COLO829 (cell line): ENCODE data around the gene GBX2.

Experiments
- DNase-seq: peaks from one replicate; pipeline ENCODE4 v3.0.0; 2012; ENCODE audit warnings: low spot score

Gene GBX2

DNA sequence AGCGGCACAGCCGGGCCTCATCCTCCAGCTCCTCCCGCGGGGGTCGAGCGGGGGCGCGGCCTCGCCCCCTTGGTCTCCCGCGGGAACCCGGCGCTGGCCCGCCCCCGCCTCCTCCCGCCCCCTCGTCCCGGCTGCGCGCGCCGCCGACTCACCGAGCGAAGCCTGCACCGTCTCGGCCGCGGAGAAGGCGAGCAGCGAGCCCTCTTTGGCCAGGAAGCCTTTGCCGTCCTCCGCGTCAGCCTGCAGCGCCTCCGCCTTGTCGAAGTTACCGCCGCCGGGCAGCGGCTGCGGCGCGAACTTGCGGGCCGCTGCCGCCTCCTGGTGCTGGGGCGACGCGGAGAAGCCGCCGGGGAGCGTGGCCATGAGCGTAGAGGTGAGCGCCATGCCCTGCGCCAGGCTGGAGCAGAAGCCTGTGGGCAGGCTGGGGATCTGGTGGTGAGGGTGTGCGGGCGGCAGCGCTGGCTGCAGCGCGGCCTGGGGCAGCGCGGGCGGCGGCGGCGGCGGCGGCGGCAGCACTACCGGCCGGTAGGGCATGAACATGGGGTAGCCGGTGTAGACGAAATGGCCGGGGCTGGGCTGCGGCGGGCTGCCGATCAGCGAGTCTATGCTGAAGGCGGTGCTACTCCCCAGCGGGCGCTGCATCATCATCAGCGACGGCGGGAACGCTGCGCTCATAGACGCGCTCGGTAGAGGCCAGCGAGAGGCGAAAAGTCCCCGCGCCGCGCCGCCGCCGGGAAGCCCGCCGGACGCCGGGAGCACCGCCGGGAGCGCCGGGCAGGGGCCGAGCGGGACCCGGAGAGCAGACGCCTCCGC, 683 bp downstream of the GBX2 start:
- DNase-seq: no peak

- DNase-seq: no peak
Observed at GRCh38 chr2:236166796-236167296, 1.3 kb downstream of the GBX2 start.

- DNase-seq: no peak
Observed at GRCh38 chr2:236165842-236166795, 2.1 kb downstream of the GBX2 start.

DNA sequence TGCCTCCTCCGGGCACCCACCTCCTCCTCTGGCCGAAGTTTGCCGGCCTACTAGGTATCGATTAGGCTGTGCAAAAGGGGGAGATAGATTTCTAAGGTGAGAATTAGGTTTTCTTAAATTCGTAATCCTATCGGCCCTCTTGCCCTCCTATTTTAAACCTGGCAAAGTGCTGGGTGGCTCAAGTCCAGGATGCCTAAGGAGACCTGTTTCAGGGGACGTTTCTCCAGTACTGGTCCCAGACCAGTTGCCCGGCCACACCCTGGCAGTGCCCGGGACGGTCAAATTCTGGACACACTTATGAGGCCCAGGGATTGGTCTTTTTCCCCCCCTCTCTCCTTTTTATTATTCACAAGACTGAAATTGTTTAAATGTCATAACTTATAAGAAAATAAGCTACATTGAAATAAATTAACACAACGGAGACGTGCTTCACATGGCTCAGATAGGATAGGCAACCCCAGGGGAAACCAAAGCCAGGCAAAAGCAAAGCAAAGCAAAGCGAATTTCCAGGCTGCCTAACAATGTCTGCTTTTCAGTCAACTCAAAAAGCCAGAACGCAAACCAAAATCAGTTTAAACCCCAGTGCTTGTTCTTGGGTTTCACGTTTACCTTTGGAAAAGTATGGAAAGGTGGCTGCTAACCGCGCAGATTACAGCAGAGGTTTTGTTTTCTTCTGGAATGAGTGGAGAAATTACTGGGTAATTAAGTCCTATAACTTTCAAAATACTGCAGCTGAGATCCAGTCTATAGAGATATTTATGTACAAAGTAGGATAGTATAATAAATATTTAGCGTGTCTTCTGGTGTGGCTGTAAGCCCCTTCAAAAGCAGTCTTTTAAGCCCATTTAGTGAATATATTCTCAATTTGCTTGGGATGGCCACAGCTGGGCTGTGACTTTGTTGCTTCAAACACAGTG, 3.0 kb downstream of the GBX2 start:
- DNase-seq: no peak

- DNase-seq: no peak
Observed at GRCh38 chr2:236164201-236164924, 3.8 kb downstream of the GBX2 start.

GRCh38 chr2:236163471-236164200, 4.5 kb downstream of the GBX2 start:
- no peak for DNase-seq

- DNase-seq: no peak
Observed at GRCh38 chr2:236162882-236163470, 5.2 kb downstream of the GBX2 start.

DNA sequence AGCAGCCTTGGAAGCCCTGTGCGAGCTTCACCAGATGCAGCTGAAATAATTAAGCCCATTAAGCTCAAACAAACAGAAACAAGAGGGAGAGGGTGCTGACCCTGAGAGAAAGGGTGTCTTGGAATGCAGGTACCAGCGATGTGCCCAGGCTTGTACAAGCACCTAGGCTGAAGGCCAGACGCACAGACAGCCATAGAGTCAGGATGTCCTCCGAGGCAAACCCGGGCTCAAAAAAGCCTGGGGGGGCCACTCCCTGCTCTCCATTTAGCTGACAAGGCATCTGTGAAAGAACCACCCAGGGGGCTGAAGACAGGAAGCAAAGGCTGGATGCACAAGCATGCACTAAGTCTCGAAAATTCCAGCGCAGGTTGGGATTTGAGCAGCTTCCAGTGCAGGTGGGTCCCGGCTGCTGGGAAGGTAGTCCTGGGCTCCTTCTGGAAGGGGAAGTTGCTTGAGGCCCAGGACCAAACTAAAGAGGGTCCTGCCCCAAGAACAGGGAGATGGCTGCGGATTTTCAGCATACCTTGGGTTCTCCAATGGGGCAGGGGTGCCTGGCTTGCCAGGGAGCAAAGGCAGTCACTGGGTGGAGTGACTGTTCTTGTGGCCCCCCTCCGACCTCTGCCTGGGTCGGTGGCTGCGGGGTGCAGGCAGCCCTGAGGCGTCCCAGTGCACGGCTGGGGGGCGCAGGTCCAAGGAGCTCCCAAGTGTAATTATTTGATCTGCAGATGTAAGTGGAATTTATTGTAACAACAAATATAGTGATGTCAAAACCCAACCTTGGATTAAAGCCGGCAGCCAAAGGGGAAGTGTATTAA, 5.9 kb downstream of the GBX2 start:
- DNase-seq: no peak

DNA sequence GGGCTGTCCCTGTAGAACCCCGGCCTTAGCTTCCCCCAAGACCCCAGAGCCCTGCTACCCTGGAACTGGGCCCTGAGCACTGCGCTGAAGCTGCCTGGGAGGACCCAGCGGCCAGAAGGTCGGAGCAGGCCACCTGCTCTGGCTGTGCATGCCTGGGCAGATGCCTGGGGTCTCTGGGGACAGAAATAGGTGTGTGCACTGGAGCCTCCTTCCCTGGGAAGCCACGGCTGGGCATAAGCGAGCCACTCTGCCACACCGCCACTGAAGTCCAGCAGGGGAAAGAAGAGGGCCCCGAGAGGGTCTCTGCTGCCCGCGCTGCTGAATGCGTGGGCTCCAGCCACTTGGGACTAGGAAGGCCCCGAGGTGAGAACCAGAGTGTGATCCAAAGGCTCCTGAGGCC, 6.7 kb downstream of the GBX2 start:
- no peak for DNase-seq

GRCh38 chr2:236161082-236161462, 7.1 kb downstream of the GBX2 start:
- DNase-seq: no peak

- no peak for DNase-seq
Observed at GRCh38 chr2:236160366-236161081, 7.7 kb downstream of the GBX2 start.

- DNase-seq: no peak
Observed at GRCh38 chr2:236159778-236160170, 8.4 kb downstream of the GBX2 start.

DNA sequence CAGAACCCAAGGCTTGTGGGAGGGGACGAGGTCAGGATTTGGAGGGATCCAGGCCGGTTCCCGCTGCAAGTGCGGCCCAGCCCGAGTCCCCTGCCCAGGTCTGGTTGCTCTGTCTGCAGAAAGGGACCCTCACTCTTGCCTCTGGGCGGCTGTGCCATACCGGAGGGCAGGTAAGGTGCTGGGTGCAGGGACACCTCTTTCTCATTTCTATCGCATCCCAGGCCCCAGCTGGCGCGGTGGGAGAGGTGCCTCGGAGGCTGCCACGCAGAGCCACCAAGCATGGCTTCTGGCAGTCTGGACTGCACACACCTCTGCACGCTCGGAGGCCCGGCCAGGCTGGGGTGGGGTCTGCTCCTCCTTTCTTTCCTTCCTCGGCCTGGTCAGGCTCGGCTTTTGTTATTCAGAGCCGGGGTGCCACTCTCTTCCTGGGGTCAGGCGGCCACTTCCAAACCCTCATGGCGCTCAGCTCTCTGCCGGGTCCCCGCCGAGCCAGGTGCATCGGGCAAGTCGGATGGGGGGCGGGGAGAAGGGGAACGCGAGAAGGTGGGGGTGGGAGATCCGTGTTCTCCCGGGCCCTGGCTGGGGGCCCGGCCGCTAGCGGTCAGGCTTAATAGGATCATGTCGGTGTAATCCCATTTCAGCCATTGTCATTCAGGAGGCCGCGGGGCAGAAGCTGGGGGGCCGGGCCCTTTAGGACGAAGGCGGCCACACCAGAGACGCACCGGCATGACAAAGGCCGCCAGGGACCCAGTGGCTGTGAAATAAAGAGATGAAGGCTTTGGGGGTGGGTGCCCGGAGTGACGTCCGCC, 9.0 kb downstream of the GBX2 start:
- no peak for DNase-seq

- no peak for DNase-seq
Observed at GRCh38 chr2:236157815-236158498, 10.2 kb downstream of the GBX2 start.

GRCh38 chr2:236157366-236157765, 10.8 kb downstream of the GBX2 start:
- no peak for DNase-seq

GRCh38 chr2:236156860-236157194, 11.4 kb downstream of the GBX2 start:
- DNase-seq: no peak
